ENCODE data around the gene CUL7.

CUL7 gene

DNA sequence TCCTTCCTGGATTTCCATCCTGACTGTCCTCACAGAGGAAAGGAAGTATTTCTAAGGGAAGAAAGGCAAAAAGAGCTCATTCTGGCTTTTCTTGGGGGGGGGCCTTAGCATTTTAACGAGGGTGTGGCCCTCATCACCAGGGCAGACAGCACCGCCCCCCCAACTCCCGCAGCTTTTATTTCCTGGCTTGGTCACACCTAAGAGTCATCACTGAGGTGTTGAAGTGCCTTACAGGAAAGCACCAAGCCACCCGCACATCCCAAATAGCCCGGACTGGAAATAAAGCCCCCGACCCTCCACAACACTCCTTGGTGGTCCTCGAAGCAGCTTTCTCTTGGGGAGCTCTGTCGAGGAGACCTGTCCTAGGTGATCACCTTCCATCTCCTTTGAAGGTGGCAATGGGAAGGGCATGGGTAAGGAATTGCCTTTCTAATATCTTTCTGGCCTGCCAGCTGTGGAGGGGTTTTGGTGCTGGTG is 23.7 kb upstream of the CUL7 start:
- no peak for DNase-seq

DNA sequence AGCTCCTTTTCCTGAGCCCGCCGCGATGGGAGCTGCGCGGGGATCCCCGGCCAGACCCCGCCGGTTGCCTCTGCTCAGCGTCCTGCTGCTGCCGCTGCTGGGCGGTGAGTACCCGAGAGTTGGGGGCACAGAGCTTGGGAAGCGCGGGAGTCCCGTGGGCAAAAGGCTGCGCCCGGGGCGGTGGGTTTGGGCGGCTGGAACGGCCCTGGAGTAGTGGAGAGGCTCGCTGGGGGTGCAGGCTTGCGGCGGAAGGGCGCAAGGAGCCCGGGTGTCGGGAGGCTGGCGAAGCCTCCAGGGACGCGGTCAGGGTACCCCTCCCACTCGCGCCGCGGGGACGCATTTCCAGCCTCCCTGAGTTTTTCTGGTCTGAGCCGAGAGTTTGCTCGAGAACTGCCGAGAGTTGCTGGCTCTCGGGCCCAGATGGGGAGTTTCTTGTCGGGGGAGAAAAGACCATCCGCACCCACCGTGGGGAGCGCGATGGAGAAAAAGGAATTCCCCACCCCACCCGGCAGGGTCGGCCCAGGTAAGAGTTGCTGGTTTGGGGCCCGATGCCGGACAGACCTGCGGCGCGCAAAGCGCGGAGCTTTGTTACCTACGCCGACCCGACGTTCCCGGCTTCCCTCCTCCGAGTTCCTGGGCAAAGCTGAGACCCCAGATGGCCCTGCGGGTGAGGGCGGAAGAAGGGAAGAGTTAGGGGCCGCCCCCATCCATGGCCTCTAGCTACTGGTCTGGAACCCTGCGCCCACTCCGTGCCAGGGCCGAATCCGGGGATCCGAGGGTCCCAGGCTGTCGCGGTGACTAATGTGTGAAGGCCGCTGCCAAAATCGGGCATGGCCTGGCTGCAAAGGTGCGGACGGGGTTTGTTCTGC is 23.0 kb upstream of the CUL7 start:
- no peak for DNase-seq

GRCh38 chr6:43075670-43076463 is 22.2 kb upstream of the CUL7 start, which contains the start of gene PTK7:
TSS of gene PTK7 (plus strand) at chr6:43076314. CDS start at chr6:43076489, 175 bp downstream.
- DNase-seq, result peak in 32 of 58 donors; percentile 6 to 67 (median 29)

GRCh38 chr6:43074847-43075669 is 21.4 kb upstream of the CUL7 start:
- DNase-seq, result no peak

DNA sequence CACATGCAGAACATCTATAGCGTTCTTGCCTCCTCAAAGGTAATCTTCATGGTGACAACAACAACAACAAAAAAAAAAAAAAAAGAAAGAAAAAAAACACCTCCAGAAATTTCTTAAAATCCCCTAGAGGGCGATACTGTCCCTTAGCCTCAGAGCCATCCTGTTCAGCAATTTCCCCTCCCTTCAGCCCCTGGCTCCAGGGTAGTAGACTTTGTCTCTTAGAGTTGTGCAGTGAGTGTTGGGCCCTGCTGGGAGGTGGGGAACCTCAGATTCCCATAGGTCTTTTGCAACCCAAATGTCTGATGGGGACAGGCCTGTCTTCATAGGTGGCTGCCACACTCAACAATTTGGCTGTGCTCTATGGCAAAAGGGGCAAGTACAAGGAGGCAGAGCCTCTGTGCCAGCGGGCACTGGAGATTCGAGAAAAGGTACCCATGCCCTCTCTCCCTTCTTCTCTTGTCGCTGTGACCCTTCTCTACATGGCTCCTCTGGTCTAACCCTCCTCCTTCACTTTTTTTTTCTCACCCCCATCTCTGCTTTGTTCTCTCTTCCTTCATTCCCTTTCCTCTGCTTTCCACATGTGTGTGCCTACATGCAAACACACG is 16.5 kb upstream of the CUL7 start:
- DNase-seq, result no peak

DNA sequence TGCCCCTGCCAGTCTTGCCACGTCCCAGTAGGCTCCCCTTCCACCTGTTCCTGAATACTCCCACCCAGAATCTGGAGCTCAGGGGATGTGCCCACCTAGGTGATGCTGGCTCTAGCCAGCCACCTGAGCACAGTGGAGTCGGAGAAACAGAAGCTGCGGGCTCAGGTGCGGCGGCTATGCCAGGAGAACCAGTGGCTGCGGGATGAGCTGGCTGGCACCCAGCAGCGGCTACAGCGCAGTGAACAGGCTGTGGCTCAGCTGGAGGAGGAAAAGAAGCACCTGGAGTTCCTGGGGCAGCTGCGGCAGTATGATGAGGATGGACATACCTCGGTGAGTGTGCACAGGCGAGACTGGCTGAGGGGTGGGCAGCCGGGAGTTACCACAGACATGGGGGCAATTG is 9.2 kb upstream of the CUL7 start:
- DNase-seq, result no peak

DNA sequence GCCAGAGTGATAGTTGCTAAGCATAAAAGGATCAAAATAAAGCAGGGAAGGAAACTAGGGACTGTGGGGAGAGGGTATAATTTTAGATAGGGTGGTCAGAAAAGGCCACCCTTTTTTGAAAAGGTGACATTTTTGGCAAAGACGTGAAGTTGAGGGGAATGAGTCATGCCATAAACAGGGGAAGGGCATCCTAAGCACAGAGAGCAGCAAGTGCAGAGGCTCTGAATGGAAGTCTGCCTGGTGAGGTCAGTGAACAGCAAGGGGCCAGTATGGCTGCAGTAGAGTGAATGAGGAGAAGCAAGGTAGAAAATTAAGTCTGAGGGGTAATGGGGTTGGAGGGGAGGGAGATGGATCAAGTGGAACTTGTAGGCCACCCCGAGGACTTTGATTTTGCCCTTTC is 8.2 kb upstream of the CUL7 start:
- no peak for DNase-seq

DNA sequence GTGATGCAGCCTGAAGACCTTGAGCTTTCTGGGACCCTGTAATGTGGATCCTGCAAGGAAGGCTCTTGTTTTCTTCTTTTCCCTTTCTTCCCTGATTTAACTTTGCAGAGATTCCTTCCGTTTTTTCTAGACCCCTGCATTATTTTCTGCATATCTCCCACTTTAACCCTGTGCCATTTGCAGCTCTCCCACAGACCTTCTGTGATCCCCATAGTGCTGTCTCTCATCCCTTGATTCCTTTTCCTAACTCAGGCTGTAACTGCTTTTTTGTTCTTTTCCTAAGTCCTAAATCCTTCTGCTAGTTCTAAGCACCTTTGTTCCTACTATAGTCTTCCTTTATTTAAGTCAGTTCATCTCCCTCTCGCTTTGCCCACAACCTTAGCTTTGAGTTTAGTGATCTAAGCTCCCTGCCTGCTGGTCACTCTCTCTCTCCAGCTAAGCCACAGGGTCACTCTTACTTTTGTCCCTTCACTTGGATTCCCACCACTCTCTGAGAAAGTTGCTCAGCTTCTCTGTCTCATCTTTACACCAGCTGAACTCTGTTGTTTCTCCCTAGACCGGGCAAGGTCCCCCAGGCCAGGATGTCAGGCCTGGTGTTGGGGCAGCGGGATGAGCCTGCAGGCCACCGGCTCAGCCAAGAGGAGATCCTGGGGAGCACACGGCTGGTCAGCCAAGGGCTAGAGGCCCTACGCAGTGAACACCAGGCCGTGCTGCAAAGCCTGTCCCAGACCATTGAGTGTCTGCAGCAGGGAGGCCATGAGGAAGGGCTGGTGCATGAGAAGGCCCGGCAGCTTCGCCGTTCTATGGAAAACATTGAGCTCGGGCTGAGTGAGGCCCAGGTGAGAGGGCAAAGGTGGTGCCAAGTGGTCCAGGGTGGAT is 7.3 kb upstream of the CUL7 start:
- DNase-seq, result no peak

DNA sequence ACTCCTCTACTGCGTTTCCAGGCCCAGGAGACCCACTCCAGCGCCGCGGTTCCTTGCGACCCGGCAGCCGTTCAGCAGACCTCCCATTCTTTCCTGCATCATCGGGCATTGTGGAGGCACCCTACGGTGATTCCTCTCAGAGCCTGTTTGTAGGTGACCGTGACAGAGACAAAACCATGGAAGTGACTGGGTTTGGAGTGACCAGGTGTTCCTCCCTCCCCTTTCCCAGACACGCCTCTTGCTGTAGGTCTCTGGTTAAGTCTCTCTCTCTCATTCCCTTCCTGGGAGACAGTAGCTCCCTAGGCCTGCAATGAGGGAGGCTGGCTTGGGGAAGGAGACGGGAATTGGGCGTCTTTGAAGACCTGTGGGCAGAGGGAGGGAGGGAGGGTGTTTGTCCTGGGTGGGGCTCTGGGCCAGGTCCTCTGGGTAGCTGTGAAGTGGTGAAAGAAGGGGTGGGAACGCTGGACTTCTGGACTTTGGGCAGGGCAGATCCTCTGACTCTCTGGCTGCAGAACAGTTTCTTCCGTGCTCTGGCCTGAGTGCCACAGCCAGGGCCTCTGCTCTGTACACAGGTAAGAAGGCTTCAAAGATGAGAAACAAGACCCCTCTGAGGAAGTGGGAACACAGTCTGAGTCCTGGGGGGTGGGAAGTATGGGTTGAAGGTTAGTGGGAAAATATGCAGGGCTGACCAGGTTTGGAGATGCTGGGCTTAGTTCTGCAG is 6.5 kb upstream of the CUL7 start:
- DNase-seq, result no peak

GRCh38 chr6:43059168-43060033 is 5.8 kb upstream of the CUL7 start, which contains the start of the genes KLC4 and MRPL2:
TSS of gene KLC4 (plus strand) at chr6:43059631. CDS start at chr6:43061336, 1,705 bp downstream.
TSS of gene MRPL2 (minus strand) at chr6:43059434. CDS start at chr6:43059381, 53 bp downstream.
- DNase-seq, result peak; percentile 91 to 100 (median 99)

DNA sequence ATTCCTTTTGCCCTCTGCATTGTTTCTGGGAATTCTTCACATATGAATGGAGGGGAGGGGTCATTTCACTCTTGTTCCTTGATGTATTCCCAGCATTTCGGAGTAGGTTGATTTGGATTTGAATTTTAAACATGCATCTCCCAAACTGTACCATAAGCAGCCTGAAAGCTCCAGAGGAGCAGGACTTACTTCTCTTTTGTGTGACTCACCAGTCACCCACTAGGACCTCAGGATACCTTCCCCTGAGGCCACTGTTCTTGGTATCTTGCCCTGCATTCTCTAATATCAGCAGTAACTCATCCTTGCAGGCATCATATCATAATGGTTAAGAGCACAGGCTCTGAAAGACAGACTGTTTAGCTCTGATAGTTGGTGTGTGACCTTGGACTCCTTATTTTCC is 4.9 kb upstream of the CUL7 start:
- DNase-seq, result no peak

- no peak for DNase-seq
These were observed 2.3 kb upstream of the CUL7 start for GRCh38 chr6:43055966-43056365.

DNA sequence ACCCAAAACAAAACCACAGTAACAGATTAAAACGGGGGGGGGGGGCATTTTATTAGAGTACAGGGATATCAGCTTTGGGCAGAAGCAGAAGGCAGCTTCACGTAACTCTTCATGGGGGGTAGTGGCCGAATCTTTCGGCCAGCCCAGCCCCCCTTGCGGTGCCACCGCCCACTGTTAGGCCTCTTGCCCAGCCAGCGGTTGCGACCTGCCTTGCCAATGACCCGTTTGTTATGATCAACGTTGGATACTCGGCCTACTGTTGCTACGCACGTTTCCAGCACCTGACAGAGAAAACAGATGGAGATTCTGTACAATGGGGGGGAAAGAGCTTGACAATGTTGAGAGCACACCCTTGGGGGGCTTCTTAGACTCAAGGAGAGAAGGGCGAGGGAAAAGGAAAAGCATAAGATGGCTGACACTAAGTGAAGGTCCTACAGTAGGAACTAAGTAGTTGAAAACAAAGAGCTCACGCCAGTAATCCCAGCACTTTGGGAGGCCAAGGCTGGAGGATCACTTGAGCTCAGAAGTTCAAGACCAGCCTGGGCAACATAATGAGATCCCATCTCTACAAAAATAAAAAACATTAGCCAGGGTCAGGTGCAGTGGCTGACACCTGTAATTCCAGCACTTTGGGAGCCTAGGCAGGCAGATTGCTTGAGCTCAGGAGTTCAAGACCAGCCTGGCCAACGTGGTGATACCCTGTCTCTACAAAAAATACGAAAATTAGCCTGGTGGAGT is 724 bp upstream of the CUL7 start:
- DNase-seq, result no peak

- DNase-seq, result peak in 4 of 58 donors; percentile 8 to 40 (median 31)
These were observed 658 bp downstream of the CUL7 start for GRCh38 chr6:43052842-43053544.

- no peak for DNase-seq
These were observed 1.3 kb downstream of the CUL7 start for GRCh38 chr6:43052225-43052841.

DNA sequence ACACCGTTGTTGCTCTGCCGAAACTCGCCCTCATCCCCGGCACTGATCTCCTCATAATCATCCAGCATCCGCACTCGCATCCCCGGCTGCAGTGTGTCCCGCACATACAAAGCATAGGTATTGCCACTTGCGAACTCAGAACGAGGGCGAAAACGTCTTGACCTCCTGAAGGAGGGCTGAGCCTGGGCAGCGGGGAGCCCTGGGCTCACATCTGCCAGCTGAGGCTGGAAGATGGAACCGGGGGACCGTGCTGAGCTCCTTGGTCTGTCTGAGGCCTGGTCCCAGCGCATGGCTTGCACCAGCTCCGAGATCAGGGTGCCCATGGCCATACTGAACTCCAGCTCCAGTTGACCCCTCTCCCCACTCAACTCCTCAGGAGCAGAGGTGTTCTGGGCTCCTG is 2.7 kb downstream of the CUL7 start:
- no peak for DNase-seq

All from anterior cingulate cortex (tissue), 58 donors.